A549 (cell line): ENCODE results near the gene MARCKSL1. TPM values are rescaled to one million over a fixed set of nuclear protein-coding genes. Genes with fewer than 3 reads are reported as not detected.

ENCODE experiments used
- ATAC-seq, 2 experiments: fragments of 200-7000 bp in 1 of 2; fragments of >200 bp in 1 of 2; cut with Nextera tagmentation in 1 of 2; cut with Tn5 transposase in 1 of 2; 3 replicates each; pipeline versions ENCODE4 v1.8.0 to v1.9.1; 2018 to 2020; ENCODE audit warnings: mild to moderate bottlenecking in 1 of 2, moderate library complexity in 1 of 2
- CTCF ChIA-PET: fragments of 300-600 bp; sonication (Branson Sonifier 250); formaldehyde crosslinking; extraction: SDS; loops from one replicate; lab custom pipeline; 2021; ENCODE audit warnings: antibody characterized with exemption, inconsistent platforms; lab: Yijun Ruan, JAX
- POLR2A ChIA-PET: fragments of 350-600 bp; formaldehyde crosslinking; extraction: SDS; loops from one replicate; lab custom pipeline; 2021; ENCODE audit warnings: antibody characterized with exemption, inconsistent platforms; lab: Yijun Ruan, JAX
- DNase-seq, 2 experiments: peaks; one replicate each; pipeline versions ENCODE4 v3.0.0 to v3.0.0-alpha.2; 2011 to 2016; ENCODE audit warnings: low read depth in 1 of 2, low spot score in 1 of 2
- FAIRE-seq: peaks from 2 replicates; lab custom pipeline; 2011; peaks lifted over from hg19 to GRCh38; lab: Jason Lieb, UNC
- H3K27ac ChIP-seq, 2 experiments: fragments of >200 bp; sonication (Bioruptor Twin); formaldehyde crosslinking; 3 replicates each; pipeline ENCODE4 v1.5.1; 2016 to 2017
- H3K4me1 ChIP-seq: fragments of >200 bp; sonication (Bioruptor Twin); formaldehyde crosslinking; 3 replicates; pipeline ENCODE4 v1.6.1; 2016
- H3K4me2 ChIP-seq: fragments of >200 bp; sonication (Bioruptor Twin); formaldehyde crosslinking; 3 replicates; pipeline ENCODE4 v1.6.1; 2016
- H3K4me3 ChIP-seq: fragments of >200 bp; sonication (Bioruptor Twin); formaldehyde crosslinking; 3 replicates; pipeline ENCODE4 v1.5.1; 2016
- H3K9me3 ChIP-seq: fragments of >200 bp; sonication (Bioruptor Twin); formaldehyde crosslinking; 3 replicates; pipeline ENCODE4 v1.6.1; 2016
- BCL3 ChIP-seq: fragments of >200 bp; sonication (Bioruptor Twin); formaldehyde crosslinking; IDR thresholded peaks from 3 replicates; pipeline ENCODE4 v1.6.1; 2016
- CBX8 ChIP-seq: fragments of 200-600 bp; sonication (generic); IDR thresholded peaks from 2 replicates; pipeline ENCODE4 v1.6.1; 2016
- CHD2 ChIP-seq: fragments of 150-350 bp; IDR thresholded peaks from 2 replicates; pipeline ENCODE4 v1.6.1; 2014; ENCODE audit warnings: low read length; ENCODE audit not compliant: partially characterized antibody
- EHMT2 ChIP-seq: fragments of 200-600 bp; sonication (generic); IDR thresholded peaks from 2 replicates; pipeline ENCODE4 v1.6.1; 2016; ENCODE audit warnings: antibody characterized with exemption, low read depth, mild to moderate bottlenecking, moderate library complexity
- EP300 ChIP-seq, 2 experiments: fragments of >200 bp; sonication (Bioruptor Twin); formaldehyde crosslinking; IDR thresholded peaks; 2 replicates in 1 of 2; 3 replicates in 1 of 2; pipeline ENCODE4 v1.6.1; 2016 to 2017
- FOXS1 ChIP-seq: fragments of 250-450 bp; sonication (Bioruptor Pico); IDR thresholded peaks from 2 replicates; pipeline ENCODE4 v1.5.0; 2020; ENCODE audit warnings: mild to moderate bottlenecking, moderate library complexity
- GATA3 ChIP-seq: IDR thresholded peaks from 2 replicates; pipeline ENCODE4 v1.6.1; 2012; ENCODE audit warnings: borderline replicate concordance
- HDAC2 ChIP-seq: fragments of 200-600 bp; sonication (generic); IDR thresholded peaks from 2 replicates; pipeline ENCODE4 v1.6.1; 2016
- HOXA7 ChIP-seq: fragments of 250-450 bp; sonication (Bioruptor Pico); IDR thresholded peaks from 2 replicates; pipeline ENCODE4 v1.5.0; 2020; ENCODE audit warnings: mild to moderate bottlenecking, moderate library complexity
- HOXB13 ChIP-seq: fragments of 250-450 bp; sonication (Bioruptor Pico); IDR thresholded peaks from 2 replicates; pipeline ENCODE4 v1.5.0; 2020; ENCODE audit warnings: low read depth, mild to moderate bottlenecking, moderate library complexity
- JUN ChIP-seq, 2 experiments: fragments of >200 bp; sonication (Bioruptor Twin); formaldehyde crosslinking; IDR thresholded peaks; 2 replicates in 1 of 2; 3 replicates in 1 of 2; pipeline ENCODE4 v1.6.1; 2016 to 2017
- JUNB ChIP-seq: fragments of >200 bp; sonication (Bioruptor Twin); formaldehyde crosslinking; IDR thresholded peaks from 2 replicates; pipeline ENCODE4 v1.6.1; 2016
- KDM1A ChIP-seq: fragments of 200-600 bp; sonication (generic); IDR thresholded peaks from 2 replicates; pipeline ENCODE4 v1.6.1; 2016; ENCODE audit warnings: low read depth, mild to moderate bottlenecking
- MAZ ChIP-seq: fragments of 150-350 bp; IDR thresholded peaks from 2 replicates; pipeline ENCODE4 v1.6.1; 2014; ENCODE audit warnings: antibody characterized with exemption, low read depth, low read length, borderline replicate concordance
- MYC ChIP-seq: IDR thresholded peaks from 2 replicates; pipeline ENCODE4 v1.6.1; 2012; ENCODE audit warnings: mild to moderate bottlenecking, inconsistent platforms, low read length, improper control_type of control experiment, borderline replicate concordance
- PHF8 ChIP-seq: fragments of 200-600 bp; sonication (generic); IDR thresholded peaks from 2 replicates; pipeline ENCODE4 v1.6.1; 2016; ENCODE audit warnings: low read depth, mild to moderate bottlenecking, antibody characterized with exemption, moderate library complexity, borderline replicate concordance
- POLR2A ChIP-seq: IDR thresholded peaks from 2 replicates; pipeline ENCODE4 v1.6.1; 2012; ENCODE audit warnings: mild to moderate bottlenecking, low read length
- POLR2AphosphoS2 ChIP-seq: conservative IDR thresholded peaks from 2 replicates; pipeline ENCODE4 v1.6.1; 2012; ENCODE audit warnings: low read length, improper control_type of control experiment, inconsistent platforms
- RARB ChIP-seq: fragments of 250-450 bp; sonication (Bioruptor Pico); IDR thresholded peaks from 2 replicates; pipeline ENCODE4 v1.8.0; 2021; ENCODE audit warnings: mild to moderate bottlenecking, moderate library complexity
- RNF2 ChIP-seq: fragments of 200-600 bp; sonication (generic); IDR thresholded peaks from 2 replicates; pipeline ENCODE4 v1.6.1; 2016; ENCODE audit warnings: low read depth, mild to moderate bottlenecking, antibody characterized with exemption, moderate library complexity, borderline replicate concordance
- SMC3 ChIP-seq: fragments of >200 bp; sonication (Bioruptor Twin); formaldehyde crosslinking; IDR thresholded peaks from 3 replicates; pipeline ENCODE4 v1.6.1; 2018; ENCODE audit warnings: inconsistent platforms
- ZFP36 ChIP-seq: fragments of 450-650 bp; IDR thresholded peaks from 2 replicates; pipeline ENCODE4 v1.6.1; 2014; ENCODE audit warnings: borderline replicate concordance; ENCODE audit not compliant: partially characterized antibody
- ZNF302 ChIP-seq: fragments of 250-450 bp; sonication (Bioruptor Pico); IDR thresholded peaks from 2 replicates; pipeline ENCODE4 v1.9.0; 2021; ENCODE audit warnings: inconsistent platforms, mild to moderate bottlenecking, moderate library complexity
- ZSCAN20 ChIP-seq: fragments of 250-450 bp; sonication (Bioruptor Pico); IDR thresholded peaks from 2 replicates; pipeline ENCODE4 v1.8.0; 2022; ENCODE audit warnings: mild to moderate bottlenecking, moderate library complexity
- WGBS: methylation state at CpG from one replicate; pipeline ENCODE4 v1.1.6; 2017; ENCODE audit errors: missing lambda C conversion rate; 5-methylcytosine and 5-hydroxymethylcytosine counted together
- polyA plus RNA-seq, 4 experiments: library from polyadenylated mRNA; depleted of rRNA in 3 of 4; stranded (reverse); fragments of >200 nt; fragmentation: RNase III in 1 of 4; extraction: RNeasy Plus Mini Kit Qiagen cat#74134 plus additional on column Dnase treatment in 1 of 4; gene quantifications; 2 replicates in 3 of 4; 3 replicates in 1 of 4; pipeline ENCODE4 v1.2.3, GENCODE V29; 2011 to 2017
- TF ChIP-seq, protein P1 (sequence below): fragments of 200-600 bp; sonication (generic); IDR thresholded peaks from 2 replicates; pipeline ENCODE4 v1.6.1; 2016; ENCODE audit warnings: antibody characterized with exemption, mild to moderate bottlenecking, moderate library complexity
- TF ChIP-seq, protein P2 (sequence below): fragments of 450-650 bp; IDR thresholded peaks from 2 replicates; pipeline ENCODE4 v1.6.1; 2014; ENCODE audit warnings: antibody characterized with exemption

MARCKSL1 gene
- polyA plus RNA-seq, 2 of the 4 experiments (the other 2 are of a cell fraction), result 62.6 to 73.2 TPM

DNA sequence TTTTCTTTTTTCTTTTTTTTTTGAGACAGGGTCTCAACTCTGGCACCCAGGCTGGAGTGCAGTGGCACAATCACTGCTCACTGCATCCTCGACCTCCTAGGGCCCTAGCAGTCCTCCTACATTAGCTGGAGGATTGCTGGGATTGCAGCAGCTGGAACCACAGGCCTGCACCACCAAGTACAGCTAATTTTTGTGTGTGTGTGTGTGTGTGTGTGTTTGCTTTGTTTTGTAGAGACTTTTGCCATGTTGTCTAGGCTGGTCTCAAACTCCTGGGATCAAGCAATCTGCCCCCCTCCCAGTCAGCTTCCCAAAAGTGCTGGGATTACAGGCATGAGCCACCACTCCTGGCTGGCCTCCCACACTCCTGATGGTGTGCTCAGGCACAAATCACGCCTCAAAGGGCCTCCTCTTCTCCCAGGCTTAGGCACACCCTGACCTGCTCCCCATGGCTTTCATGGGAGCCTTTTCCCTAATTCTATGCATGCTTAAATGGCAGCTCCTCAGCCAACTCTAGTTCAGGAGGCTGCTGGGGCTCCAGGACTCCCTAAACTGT lies 16.9 kb upstream of the MARCKSL1 start:
- DNase-seq (no peak), ATAC-seq (no peak), FAIRE-seq (no peak)
- WGBS, result 86% methylated on average over 2 of the region's 2 CpGs
- TF ChIP-seq EP300 (IDR thresholded peaks at IDR 0.05) (no peak), EHMT2 (no peak), SMC3 (no peak), POLR2AphosphoS2 (no peak), FOXS1 (CRISPR knock-in tag) (no peak), HOXA7 (CRISPR knock-in tag) (no peak), JUNB (no peak), MAZ (no peak), ZFP36 (no peak)
- TF ChIP-seq, protein P1, sequence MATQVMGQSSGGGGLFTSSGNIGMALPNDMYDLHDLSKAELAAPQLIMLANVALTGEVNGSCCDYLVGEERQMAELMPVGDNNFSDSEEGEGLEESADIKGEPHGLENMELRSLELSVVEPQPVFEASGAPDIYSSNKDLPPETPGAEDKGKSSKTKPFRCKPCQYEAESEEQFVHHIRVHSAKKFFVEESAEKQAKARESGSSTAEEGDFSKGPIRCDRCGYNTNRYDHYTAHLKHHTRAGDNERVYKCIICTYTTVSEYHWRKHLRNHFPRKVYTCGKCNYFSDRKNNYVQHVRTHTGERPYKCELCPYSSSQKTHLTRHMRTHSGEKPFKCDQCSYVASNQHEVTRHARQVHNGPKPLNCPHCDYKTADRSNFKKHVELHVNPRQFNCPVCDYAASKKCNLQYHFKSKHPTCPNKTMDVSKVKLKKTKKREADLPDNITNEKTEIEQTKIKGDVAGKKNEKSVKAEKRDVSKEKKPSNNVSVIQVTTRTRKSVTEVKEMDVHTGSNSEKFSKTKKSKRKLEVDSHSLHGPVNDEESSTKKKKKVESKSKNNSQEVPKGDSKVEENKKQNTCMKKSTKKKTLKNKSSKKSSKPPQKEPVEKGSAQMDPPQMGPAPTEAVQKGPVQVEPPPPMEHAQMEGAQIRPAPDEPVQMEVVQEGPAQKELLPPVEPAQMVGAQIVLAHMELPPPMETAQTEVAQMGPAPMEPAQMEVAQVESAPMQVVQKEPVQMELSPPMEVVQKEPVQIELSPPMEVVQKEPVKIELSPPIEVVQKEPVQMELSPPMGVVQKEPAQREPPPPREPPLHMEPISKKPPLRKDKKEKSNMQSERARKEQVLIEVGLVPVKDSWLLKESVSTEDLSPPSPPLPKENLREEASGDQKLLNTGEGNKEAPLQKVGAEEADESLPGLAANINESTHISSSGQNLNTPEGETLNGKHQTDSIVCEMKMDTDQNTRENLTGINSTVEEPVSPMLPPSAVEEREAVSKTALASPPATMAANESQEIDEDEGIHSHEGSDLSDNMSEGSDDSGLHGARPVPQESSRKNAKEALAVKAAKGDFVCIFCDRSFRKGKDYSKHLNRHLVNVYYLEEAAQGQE, result no peak
- Histone ChIP-seq H3K27ac (no peak overlapping the region; a peak in 1 of 6 replicates), H3K4me3 (no peak overlapping the region), H3K4me1 (peaks cover 7% of the 10 kb centered on the region), H3K9me3 (no peaks in the 10 kb centered on the region), H3K4me2 (peak overlapping the region; percentile 88)
- ChIA-PET POLR2A (no interaction called here), CTCF (interaction anchor here (1.0 to 1.9 kb wide), 4 partner anchors 13 to 137 kb away, joined by 3 to 5 read pairs (median 4); partner anchors contain the start of gene MARCKSL1)

DNA sequence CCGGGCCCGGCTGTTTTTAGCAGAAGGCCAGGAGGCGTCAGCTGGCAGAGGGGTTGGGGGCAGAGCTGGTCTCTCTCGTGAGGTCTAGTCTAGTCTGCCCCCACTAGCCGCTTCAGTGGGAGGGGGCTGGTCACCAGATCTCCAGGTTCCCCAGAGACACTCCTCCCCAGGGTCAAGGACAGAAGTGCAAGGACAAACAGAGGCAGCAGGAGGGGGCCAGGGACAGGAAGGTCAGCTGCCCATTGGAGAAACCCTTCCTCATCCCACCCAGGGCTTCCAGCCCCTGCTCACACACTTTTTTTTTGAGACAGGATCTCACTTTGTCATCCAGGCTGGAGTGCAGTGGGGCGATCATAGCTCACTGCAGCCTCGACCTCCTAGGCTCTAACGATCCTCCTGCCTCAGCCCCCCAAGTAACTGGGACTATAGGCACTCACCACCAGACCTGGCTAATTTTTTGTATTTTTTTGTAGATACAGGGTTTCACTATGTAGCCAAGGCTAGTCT lies 16.3 kb upstream of the MARCKSL1 start:
- CTCF ChIA-PET, result interaction anchor here (0.9 to 2.4 kb wide), 5 partner anchors 10 to 137 kb away, joined by 3 to 8 read pairs (median 5); no protein-coding TSS in a partner anchor
- Histone ChIP-seq H3K9me3 (no peaks in the 10 kb centered on the region), H3K4me1 (peaks cover 7% of the 10 kb centered on the region), H3K4me2 (peak overlapping the region; percentile 88), H3K4me3 (peak overlapping the region; percentile 83)
- no peak for FAIRE-seq
- POLR2A ChIA-PET, result interaction anchor here (0.6 to 1.9 kb wide), 4 partner anchors 8 to 295 kb away, joined by 3 to 17 read pairs (median 6); partner anchors contain the start of gene MARCKSL1
- no peak for DNase-seq
- WGBS, result 93% methylated on average over 3 of the region's 8 CpGs
- no peak for ATAC-seq
- TF ChIP-seq ZSCAN20 (CRISPR knock-in tag) (no peak), RARB (no peak), HOXB13 (CRISPR knock-in tag) (no peak)
- TF ChIP-seq, all 56 proteins: peak for 0
- peak overlapping the region; percentile 96 to 98 for H3K27ac ChIP-seq

GRCh38 chr1:32351399-32352238 lies 15.6 kb upstream of the MARCKSL1 start:
- POLR2A ChIA-PET, result interaction anchor here (0.6 to 1.9 kb wide), 7 partner anchors 9 to 295 kb away, joined by 3 to 17 read pairs (median 6); partner anchors contain the start of genes MARCKSL1 and TMEM39B
- WGBS, result 0% methylated on average over 16 of the region's 75 CpGs
- H3K9me3 ChIP-seq, result no peaks in the 10 kb centered on the region
- peak overlapping the region; percentile 83 for H3K4me3 ChIP-seq
- FAIRE-seq (no peak), DNase-seq (peak; percentile 82 to 92), ATAC-seq (peak; percentile 84 to 93)
- CTCF ChIA-PET, result interaction anchor here (0.9 to 2.4 kb wide), 7 partner anchors 9 to 136 kb away, joined by 3 to 8 read pairs (median 4); no protein-coding TSS in a partner anchor
- peaks cover 7% of the 10 kb centered on the region for H3K4me1 ChIP-seq
- peak overlapping the region; percentile 88 for H3K4me2 ChIP-seq
- H3K27ac ChIP-seq, result peak overlapping the region; percentile 96 to 98
- TF ChIP-seq GATA3 (no peak), ZNF302 (CRISPR knock-in tag) (no peak), RNF2 (no peak), CHD2 (no peak), BCL3 (peak; percentile 68; the same call in 2 of the 3 replicates), CBX8 (no peak), JUN (IDR thresholded peaks at IDR 0.05) (peak in 1 of 2 experiments; percentile 62; a peak in 2 of 5 replicates), MYC (no peak), PHF8 (peak; percentile 80), POLR2A (peak; percentile 78), KDM1A (no peak), HDAC2 (no peak)
- TF ChIP-seq, protein P2, sequence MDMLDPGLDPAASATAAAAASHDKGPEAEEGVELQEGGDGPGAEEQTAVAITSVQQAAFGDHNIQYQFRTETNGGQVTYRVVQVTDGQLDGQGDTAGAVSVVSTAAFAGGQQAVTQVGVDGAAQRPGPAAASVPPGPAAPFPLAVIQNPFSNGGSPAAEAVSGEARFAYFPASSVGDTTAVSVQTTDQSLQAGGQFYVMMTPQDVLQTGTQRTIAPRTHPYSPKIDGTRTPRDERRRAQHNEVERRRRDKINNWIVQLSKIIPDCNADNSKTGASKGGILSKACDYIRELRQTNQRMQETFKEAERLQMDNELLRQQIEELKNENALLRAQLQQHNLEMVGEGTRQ, result no peak
